ENCODE measurements around the gene CDK6. TPM values are rescaled to one million over a fixed set of nuclear protein-coding genes. Genes with fewer than 3 reads are reported as not detected.

CDK6 gene
- total RNA-seq, 1 experiment from 2014 or later = 175 TPM

- Mint-ChIP-seq H3K36me3 (ENCODE audit: insufficient read depth, unreplicated experiment) (peaks cover 37% of the 10 kb centered on the region), H3K27ac (ENCODE audit: unreplicated experiment) (no peak overlapping the region), H3K27me3 (ENCODE audit: insufficient read depth, unreplicated experiment) (no peaks in the 10 kb centered on the region), H3K9me3 (ENCODE audit: unreplicated experiment) (peaks cover 22% of the 10 kb centered on the region), H3K4me1 (ENCODE audit: low read depth, unreplicated experiment) (peaks cover 13% of the 10 kb centered on the region), H3K4me3 (ENCODE audit: unreplicated experiment) (no peak overlapping the region)
- Histone ChIP-seq H3K27me3 (replicated peaks; ENCODE audit: control insufficient read depth, insufficient read depth, low read length) (no peaks in the 10 kb centered on the region), H3K9me3 (peaks cover 8% of the 10 kb centered on the region; the same call in 1 of the 2 replicates), H3K4me1 (no peaks in the 10 kb centered on the region), H3K36me3 (ENCODE audit: control insufficient read depth, insufficient read depth, low read length) (no peaks in the 10 kb centered on the region; the same call in 1 of the 2 replicates), H3K4me3 (ENCODE audit: low read depth, low read length) (no peak overlapping the region)
- CTCF ChIA-PET = no interaction called here
- BruUV-seq (replicated peaks) = no TSS peak
- DNase-seq = no peak
- POLR2A ChIA-PET = no interaction called here
- intact Hi-C loops (cut with micrococcal nuclease; ENCODE audit: unreplicated experiment) = no loop called here
- TF ChIP-seq, protein P1, sequence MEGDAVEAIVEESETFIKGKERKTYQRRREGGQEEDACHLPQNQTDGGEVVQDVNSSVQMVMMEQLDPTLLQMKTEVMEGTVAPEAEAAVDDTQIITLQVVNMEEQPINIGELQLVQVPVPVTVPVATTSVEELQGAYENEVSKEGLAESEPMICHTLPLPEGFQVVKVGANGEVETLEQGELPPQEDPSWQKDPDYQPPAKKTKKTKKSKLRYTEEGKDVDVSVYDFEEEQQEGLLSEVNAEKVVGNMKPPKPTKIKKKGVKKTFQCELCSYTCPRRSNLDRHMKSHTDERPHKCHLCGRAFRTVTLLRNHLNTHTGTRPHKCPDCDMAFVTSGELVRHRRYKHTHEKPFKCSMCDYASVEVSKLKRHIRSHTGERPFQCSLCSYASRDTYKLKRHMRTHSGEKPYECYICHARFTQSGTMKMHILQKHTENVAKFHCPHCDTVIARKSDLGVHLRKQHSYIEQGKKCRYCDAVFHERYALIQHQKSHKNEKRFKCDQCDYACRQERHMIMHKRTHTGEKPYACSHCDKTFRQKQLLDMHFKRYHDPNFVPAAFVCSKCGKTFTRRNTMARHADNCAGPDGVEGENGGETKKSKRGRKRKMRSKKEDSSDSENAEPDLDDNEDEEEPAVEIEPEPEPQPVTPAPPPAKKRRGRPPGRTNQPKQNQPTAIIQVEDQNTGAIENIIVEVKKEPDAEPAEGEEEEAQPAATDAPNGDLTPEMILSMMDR (IDR thresholded peaks at IDR 0.05; ENCODE audit: insufficient read depth in 1 of 2, low read depth in 1 of 2, low read length in 1 of 2, severe bottlenecking in 1 of 2, unreplicated experiment in 1 of 2) = no peak
Measured at GRCh38 chr7:92817398-92817797, 19.0 kb downstream of the CDK6 start.

- H3K4me1 Mint-ChIP-seq (ENCODE audit: low read depth, unreplicated experiment) = peaks cover 19% of the 10 kb centered on the region
- H3K36me3 ChIP-seq (ENCODE audit: control insufficient read depth, insufficient read depth, low read length) = no peaks in the 10 kb centered on the region; the same call in 1 of the 2 replicates
- H3K4me1 ChIP-seq = peaks cover 2% of the 10 kb centered on the region
- no peak for DNase-seq
- intact Hi-C loops (cut with micrococcal nuclease; ENCODE audit: unreplicated experiment) = no loop called here
- POLR2A ChIA-PET = no interaction called here
- no peaks in the 10 kb centered on the region for H3K27me3 Mint-ChIP-seq (ENCODE audit: insufficient read depth, unreplicated experiment)
- H3K9me3 ChIP-seq = peaks cover 8% of the 10 kb centered on the region; the same call in 1 of the 2 replicates
- H3K27ac Mint-ChIP-seq (ENCODE audit: unreplicated experiment) = peak overlapping the region; percentile 38
- peaks cover 46% of the 10 kb centered on the region for H3K36me3 Mint-ChIP-seq (ENCODE audit: insufficient read depth, unreplicated experiment)
- H3K9me3 Mint-ChIP-seq (ENCODE audit: unreplicated experiment) = peaks cover 22% of the 10 kb centered on the region
- no peak overlapping the region for H3K4me3 ChIP-seq (ENCODE audit: low read depth, low read length)
- H3K4me3 Mint-ChIP-seq (ENCODE audit: unreplicated experiment) = no peak overlapping the region
- TF ChIP-seq, protein P1 (IDR thresholded peaks at IDR 0.05; ENCODE audit: insufficient read depth in 1 of 2, low read depth in 1 of 2, low read length in 1 of 2, severe bottlenecking in 1 of 2, unreplicated experiment in 1 of 2) = no peak
- no peaks in the 10 kb centered on the region for H3K27me3 ChIP-seq (replicated peaks; ENCODE audit: control insufficient read depth, insufficient read depth, low read length)
- no TSS peak for BruUV-seq (replicated peaks)
- CTCF ChIA-PET = no interaction called here
Measured at GRCh38 chr7:92815412-92815811, 21.0 kb downstream of the CDK6 start.

DNA sequence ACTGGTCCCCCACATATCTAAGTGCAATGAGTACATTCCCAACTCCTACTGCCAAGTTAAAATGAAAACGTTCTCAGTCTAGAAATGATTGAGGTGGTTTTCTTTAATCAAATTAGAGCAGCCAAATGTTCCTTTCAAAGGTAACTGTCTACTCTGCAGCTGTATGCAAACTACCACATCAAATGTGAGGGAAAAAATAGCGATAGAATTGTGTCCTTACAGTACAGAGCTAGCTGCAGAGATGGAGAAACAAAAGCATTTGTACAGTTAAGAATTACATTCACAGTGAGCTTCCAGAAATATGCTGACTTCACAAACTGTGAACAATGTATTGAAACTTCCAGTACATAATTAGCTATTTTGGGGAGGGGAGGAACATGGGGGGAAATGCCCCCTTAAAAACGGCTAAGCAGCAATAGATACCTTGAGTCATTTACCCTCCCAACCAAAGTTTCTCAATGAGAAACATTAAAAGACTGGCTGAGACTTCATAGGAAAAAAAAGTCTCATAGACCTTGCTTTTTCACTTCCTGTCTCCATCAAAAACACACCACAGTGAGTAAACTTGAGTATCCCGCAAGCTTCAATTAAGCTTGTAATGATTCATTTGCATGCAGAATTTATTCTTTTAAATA is 22.9 kb downstream of the CDK6 start:
- TF ChIP-seq, protein P1 (IDR thresholded peaks at IDR 0.05; ENCODE audit: insufficient read depth in 1 of 2, low read depth in 1 of 2, low read length in 1 of 2, severe bottlenecking in 1 of 2, unreplicated experiment in 1 of 2) = no peak
- Mint-ChIP-seq H3K36me3 (ENCODE audit: insufficient read depth, unreplicated experiment) (peaks cover 40% of the 10 kb centered on the region), H3K27me3 (ENCODE audit: insufficient read depth, unreplicated experiment) (no peaks in the 10 kb centered on the region), H3K4me1 (ENCODE audit: low read depth, unreplicated experiment) (peaks cover 18% of the 10 kb centered on the region), H3K9me3 (ENCODE audit: unreplicated experiment) (peaks cover 12% of the 10 kb centered on the region), H3K27ac (ENCODE audit: unreplicated experiment) (no peak overlapping the region), H3K4me3 (ENCODE audit: unreplicated experiment) (no peak overlapping the region)
- intact Hi-C loops (cut with micrococcal nuclease; ENCODE audit: unreplicated experiment) = no loop called here
- DNase-seq = no peak
- Histone ChIP-seq H3K4me1 (peaks cover 16% of the 10 kb centered on the region), H3K27me3 (replicated peaks; ENCODE audit: control insufficient read depth, insufficient read depth, low read length) (no peaks in the 10 kb centered on the region), H3K4me3 (ENCODE audit: low read depth, low read length) (no peak overlapping the region), H3K36me3 (ENCODE audit: control insufficient read depth, insufficient read depth, low read length) (no peaks in the 10 kb centered on the region; the same call in 1 of the 2 replicates), H3K9me3 (peaks cover 8% of the 10 kb centered on the region; the same call in 1 of the 2 replicates)
- CTCF ChIA-PET = interaction anchor here (0.6 kb wide), 1 partner anchor 20 kb away, joined by 3 read pairs; no protein-coding TSS in a partner anchor
- BruUV-seq (replicated peaks) = no TSS peak
- POLR2A ChIA-PET = interaction anchor here (0.5 kb wide), 1 partner anchor 10 kb away, joined by 6 read pairs; no protein-coding TSS in a partner anchor
